Right ventricle myocardium superior (tissue), 1 donor: ENCODE data around the gene SAMD5. TPM values are rescaled to one million over a fixed set of nuclear protein-coding genes. Genes with fewer than 3 reads are reported as not detected.
"Not testable (repeated sequence)": the region's sequence is repeated elsewhere in the genome, so short reads cannot be mapped to it uniquely, and the experiment has no call there.

Experiments
- ATAC-seq: fragments of 200-7000 bp; cut with Tn5 transposase; one replicate; pipeline ENCODE4 v1.9.1; 2020; ENCODE audit warnings: mild to moderate bottlenecking; ENCODE audit not compliant: poor library complexity
- DNase-seq: peaks from one replicate; pipeline ENCODE4 v3.0.0-alpha.2; 2020
- intact Hi-C: fragments of 100-400 bp; cut with DNase I; formaldehyde crosslinking; loops from one replicate; pipeline ENCODE4 v1.11.2; 2022
- total RNA-seq: library from RNA; stranded (reverse); fragmentation: NEBNext Ultra II Directional; extraction: Animal tissue kit (Norgen Biotek cat#: 25700); gene quantifications from one replicate; pipeline ENCODE4 v1.2.1, GENCODE V29; 2021
- donor health status: DM: no; HTN: yes; CAD: no; lungs with severe emphysema.

SAMD5 gene
- total RNA-seq, 1 donor from 2014 or later = 1.00 TPM

GRCh38 chr6:147522597-147522996, 14.1 kb downstream of the SAMD5 start:
- no peak for DNase-seq
- intact Hi-C loops = no loop called here
- no peak for ATAC-seq

- ATAC-seq = peak; percentile 65
- DNase-seq = no peak
- intact Hi-C loops = no loop called here
Observed at GRCh38 chr6:147525519-147526209, 17.2 kb downstream of the SAMD5 start.

- intact Hi-C loops = no loop called here
- ATAC-seq = no peak
Observed at GRCh38 chr6:147527197-147527596, 18.7 kb downstream of the SAMD5 start.

GRCh38 chr6:147528511-147529145, 20.1 kb downstream of the SAMD5 start:
- ATAC-seq = no peak
- no peak for DNase-seq
- intact Hi-C loops = no loop called here

More at GRCh38 chr6:147527197-147527596, 18.7 kb downstream of the SAMD5 start:
- DNase-seq = no peak

- DNase-seq (no peak), ATAC-seq (no peak)
- intact Hi-C loops = no loop called here
Observed at GRCh38 chr6:147530132-147531060, 21.9 kb downstream of the SAMD5 start.

DNA sequence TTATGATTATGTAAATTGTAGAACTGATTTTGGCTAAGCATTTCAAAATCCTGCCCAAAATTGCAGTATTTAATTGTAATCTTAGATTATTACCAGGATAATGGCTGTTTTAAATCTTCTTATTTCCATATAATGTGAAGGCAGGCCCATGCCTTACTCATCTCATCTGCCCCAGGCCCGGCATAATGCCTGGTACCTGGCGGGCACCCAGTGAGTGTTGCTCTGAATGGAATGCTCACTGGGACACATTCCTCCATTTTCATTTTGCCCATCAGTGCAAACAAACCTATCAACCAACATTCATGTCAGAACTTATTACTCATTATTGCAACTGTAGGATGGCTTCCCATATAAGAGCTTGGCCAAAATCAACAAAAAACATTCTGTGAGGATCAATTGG, 22.8 kb downstream of the SAMD5 start:
- DNase-seq (no peak), ATAC-seq (no peak)
- intact Hi-C loops = no loop called here

DNA sequence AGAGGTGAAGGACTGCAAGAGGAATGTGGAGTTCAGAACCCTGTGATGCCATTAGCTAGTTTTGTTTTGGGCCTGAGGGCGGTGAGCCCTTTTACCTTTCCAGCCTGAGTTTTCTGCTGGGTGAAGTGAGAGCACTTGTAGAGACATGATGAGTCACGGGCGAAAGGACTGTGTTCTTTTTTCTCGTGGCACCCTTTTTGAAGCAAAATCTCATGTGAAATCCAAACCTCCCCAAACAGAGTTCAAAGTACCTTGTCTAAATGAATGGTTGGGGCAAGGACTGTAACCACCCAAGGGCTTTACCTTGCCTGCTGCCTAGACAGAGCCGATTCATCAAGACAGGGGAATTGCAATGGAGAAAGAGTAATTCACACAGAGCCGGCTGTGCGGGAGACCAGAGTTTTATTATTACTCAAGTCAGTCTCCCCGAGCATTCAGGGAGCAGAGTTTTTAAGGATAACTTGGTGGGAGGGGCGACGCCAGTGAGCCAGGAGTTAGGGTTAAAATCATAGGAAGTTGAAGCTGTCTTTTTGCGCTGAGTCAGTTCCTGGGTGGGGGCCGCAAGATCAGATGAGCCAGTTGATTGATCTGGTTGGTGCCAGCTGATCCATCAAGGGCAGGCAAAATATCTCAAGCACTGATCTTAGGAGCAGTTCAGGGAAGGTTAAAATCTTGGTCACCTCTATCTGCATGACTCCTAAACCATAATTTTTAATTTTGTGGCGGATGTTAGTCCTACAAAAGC, 25.8 kb downstream of the SAMD5 start:
- DNase-seq (no peak), ATAC-seq (no peak)
- intact Hi-C loops = no loop called here

DNA sequence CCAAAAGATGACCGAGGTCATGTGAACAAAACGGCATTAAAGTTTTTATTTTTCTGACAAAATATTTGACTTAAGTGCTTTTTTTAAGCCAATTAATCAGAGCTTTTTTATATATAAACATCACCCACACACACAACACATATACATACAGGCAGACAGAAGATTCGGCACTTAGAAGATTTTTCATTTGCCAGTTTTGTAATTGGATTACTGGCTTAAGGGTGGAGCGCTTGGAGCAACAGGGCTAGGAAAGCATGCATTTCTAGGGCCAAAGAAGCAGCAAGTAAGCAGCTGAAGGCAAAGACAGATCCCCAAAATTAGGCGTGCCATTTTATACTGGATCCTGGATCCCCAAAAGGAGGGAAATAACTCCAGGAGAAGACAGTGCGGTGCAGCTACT, 30.3 kb downstream of the SAMD5 start:
- intact Hi-C loops = no loop called here
- DNase-seq = no peak
- ATAC-seq = no peak

GRCh38 chr6:147540075-147540474, 31.6 kb downstream of the SAMD5 start:
- DNase-seq (no peak), ATAC-seq (no peak)
- intact Hi-C loops = no loop called here

DNA sequence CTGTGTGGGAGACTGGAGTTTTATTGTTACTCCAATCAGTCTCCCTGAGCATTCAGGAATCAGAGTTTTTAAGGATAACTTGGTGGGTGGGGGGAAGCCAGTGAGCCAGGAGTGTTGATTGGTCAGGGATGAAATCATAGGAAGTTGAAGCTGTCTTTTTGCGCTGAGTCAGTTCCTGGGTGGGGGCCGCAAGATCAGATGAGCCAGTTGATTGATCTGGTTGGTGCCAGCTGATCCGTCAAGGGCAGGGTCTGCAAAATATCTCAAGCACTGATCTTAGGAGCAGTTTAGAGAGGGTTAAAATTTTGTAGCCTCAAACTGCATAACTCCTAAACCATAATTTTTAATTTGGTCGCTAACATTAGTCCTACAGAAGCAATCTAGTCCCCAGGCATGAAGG, 33.9 kb downstream of the SAMD5 start:
- ATAC-seq, DNase-seq, intact Hi-C loops: not testable (repeated sequence)

DNA sequence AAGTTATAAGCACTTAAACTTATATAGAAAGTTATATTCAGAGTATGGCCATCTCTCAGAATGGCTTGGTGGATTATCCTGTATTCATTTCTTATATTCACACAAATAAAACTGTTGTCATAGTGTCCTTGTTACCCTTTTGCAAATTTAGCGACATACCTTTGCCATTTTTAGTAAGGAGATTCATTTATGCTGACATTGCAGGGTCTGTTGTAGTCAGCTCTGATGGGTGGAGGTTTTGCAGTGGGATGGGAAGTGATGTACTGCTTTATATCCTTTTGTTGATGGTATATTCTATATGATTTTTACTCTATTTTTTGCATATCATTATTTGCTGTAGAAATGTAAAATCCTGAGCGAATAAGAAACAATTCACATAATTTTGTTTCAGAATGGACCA, 35.9 kb downstream of the SAMD5 start:
- intact Hi-C loops = no loop called here
- ATAC-seq (no peak), DNase-seq (no peak)

GRCh38 chr6:147546501-147547368, 38.2 kb downstream of the SAMD5 start:
- DNase-seq = no peak
- intact Hi-C loops = no loop called here
- peak; percentile 86 for ATAC-seq

- DNase-seq (no peak), ATAC-seq (peak; percentile 62)
- intact Hi-C loops = no loop called here
Observed at GRCh38 chr6:147547369-147547902, 38.9 kb downstream of the SAMD5 start.

DNA sequence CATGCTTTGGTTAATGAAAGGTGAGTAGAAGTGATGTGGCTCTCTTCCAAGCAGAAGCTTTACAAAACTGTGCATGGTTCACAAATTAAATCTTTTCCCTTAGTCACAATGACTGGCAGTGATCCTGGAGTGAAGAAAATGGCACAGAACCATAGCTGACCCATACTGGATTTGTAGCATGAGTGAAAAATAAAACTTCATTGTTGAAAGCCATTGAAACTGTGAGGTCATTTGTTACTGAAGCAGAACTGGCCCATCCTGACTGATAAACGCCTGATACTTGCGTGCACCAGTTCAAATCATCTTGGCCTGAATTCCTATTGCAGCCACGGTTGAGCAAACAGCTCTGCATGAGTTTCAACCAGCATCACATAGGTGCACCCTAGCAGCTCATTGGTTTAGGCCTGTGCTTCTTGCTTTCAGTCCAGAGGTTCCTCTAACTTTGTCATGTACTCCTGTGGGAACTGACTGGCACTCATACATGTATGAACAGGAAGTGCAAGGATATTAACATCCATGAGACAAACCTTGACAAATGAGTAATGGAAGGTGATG, 40.5 kb downstream of the SAMD5 start:
- no peak for ATAC-seq
- intact Hi-C loops = no loop called here
- no peak for DNase-seq

- no peak for DNase-seq
- intact Hi-C loops = no loop called here
- ATAC-seq = no peak
Observed at GRCh38 chr6:147549531-147549930, 41.0 kb downstream of the SAMD5 start.

GRCh38 chr6:147551976-147552375, 43.5 kb downstream of the SAMD5 start:
- no peak for ATAC-seq
- intact Hi-C loops = no loop called here
- DNase-seq = no peak

DNA sequence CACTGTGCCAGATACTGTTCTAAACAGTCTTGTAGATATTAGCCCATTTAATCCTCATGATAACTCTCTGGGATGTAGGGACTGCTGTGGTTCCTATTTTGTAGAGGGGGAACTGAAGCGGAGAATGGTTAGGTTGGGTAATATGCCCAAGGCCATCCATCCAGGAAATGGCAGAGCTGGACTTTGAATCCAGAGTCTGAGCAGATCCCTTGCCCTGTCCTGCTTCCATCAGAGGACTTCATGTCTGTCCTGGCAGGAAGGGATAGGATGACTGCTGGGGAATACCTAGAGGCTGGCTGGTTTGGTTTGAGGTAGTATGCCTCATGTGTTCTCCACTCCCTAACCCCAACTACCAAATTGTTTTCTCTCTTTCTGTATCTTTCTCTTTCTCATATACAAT, 44.6 kb downstream of the SAMD5 start:
- DNase-seq (no peak), ATAC-seq (no peak)
- intact Hi-C loops = no loop called here
